ENCODE data around the gene KCNN1.
"Not testable (repeated sequence)": the region's sequence is repeated elsewhere in the genome, so short reads cannot be mapped to it uniquely, and the experiment has no call there.

The KCNN1 gene

DNA sequence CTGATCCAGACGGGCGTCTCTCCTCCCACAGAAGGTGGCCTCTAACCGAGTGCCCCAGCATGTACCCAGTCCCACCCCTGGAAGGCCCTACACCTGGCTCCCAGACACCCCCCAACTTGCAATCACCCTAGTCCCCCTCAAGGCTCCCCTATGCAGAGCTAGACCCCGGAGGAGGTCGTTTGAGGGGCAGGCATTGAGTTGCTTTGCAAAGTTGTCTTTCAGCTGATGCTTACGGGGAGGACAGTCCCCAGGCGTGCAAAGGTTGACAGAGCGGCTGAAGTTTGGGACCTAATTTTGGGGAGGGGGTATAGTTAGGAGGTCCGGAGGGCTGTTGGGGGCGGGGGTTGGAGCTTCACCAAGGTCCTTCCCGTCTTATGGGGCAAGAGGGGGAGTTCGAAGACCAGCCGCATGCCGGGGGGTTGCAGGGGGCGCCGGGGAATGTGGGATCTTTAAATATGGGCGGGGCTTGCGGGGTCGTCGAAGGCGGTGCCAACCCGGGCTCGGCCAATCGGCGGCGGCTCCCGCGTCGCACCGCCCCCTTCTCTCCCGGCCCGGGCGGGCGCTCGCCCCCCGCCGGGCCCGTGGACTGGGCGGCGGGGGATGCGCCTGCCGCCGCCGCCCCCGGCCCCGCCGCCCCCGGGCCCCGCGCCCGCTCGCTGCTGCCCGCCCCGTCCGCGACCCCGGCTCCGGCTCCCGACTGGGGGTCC, at the start of gene KCNN1:
KCNN1 (plus strand) TSS at position 558 of the 707 bp plus-strand sequence. CDS start 6,782 bp downstream, outside the sequence.
- DNase-seq (ENCODE audit: low spot score) = no peak

DNA sequence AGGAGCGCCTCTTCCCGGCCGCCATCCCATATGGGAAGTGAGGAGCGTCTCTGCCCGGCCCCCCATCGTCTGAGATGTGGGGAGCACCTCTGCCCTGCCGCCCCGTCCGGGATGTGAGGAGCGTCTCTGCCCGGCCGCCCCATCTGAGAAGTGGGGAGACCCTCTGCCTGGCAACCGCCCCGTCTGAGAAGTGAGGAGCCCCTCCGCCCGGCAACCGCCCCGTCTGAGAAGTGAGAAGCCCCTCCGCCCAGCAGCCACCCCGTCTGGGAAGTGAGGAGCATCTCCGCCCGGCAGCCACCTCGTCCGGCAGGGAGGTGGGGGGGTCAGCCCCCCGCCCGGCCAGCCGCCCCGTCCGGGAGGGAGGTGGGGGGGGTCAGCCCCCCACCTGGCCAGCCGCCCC, 48.8 kb upstream of the KCNN1 start:
- DNase-seq (ENCODE audit: low spot score) = not testable (repeated sequence)

DNA sequence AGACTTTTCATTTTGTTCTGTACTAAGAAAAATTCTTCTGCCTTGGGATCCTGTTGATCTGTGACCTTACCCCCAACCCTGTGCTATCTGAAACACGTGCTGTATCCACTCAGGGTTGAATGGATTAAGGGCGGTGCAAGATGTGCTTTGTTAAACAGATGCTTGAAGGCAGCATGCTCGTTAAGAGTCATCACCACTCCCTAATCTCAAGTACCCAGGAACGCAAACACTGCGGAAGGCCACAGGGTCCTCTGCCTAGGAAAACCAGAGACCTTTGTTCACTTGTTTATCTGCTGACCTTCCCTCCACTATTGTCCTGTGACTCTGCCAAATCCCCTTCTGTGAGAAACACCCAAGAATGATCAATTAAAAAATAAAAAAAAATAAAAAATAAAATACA, 47.8 kb upstream of the KCNN1 start:
- not testable (repeated sequence) for DNase-seq (ENCODE audit: low spot score)

DNA sequence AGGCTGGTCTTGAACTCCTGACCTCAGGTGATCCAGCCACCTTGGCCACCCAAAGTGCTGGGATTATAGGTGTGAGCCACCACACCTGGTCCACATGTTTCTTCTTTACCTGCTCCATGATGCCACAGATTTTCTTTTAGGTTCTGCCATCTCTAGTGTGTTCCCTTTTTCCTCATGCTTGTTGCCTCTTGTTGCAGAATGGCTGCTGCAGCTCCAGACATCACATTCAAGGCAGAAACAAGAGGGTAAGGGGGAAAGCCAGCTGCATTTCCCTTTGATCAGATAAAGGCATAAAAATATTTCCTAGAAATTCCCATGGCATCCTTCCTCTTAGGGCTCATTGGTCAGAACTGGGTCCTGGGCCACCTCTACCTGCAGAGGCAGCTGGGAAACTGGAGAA, 46.4 kb upstream of the KCNN1 start:
- DNase-seq (ENCODE audit: low spot score) = no peak

DNA sequence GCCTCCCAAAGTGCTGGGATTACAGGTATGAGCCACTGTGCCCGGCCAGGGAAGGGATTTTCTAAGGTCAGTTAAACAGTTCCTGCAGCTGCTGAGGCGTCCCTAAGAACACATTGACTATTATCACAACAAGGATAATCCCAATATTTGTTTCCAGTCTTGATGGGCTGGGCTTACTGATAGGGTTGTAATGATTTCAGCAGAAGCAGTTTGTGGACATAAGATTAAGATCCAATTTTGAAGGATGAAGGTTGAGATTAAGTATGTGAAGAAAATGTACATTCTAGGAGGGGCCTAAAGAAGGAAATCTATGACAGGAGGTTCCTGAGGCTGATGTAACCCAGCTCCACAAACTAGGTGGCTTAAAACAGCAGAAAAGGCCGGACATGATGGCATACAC, 44.8 kb upstream of the KCNN1 start:
- DNase-seq (ENCODE audit: low spot score) = no peak

DNA sequence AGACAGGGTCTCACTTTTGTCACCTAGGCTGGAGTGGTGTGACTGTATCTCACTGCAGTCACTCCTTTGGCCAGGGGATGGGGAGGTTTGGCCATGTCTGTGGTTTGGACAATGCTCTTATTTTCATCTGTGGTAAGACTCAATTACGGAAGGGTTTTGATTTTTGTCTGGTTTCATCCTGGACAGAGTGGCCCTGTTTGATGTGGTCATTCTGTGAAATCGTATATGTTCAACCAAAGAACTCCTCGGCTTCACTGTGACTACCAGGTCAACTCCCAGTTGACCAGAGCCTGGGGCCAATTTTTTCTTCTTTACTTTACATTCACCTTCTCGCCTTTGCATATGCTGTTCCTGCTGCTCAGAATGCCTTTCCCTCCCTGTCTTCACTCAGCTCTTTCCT, 40.9 kb upstream of the KCNN1 start:
- DNase-seq (ENCODE audit: low spot score) = no peak

DNA sequence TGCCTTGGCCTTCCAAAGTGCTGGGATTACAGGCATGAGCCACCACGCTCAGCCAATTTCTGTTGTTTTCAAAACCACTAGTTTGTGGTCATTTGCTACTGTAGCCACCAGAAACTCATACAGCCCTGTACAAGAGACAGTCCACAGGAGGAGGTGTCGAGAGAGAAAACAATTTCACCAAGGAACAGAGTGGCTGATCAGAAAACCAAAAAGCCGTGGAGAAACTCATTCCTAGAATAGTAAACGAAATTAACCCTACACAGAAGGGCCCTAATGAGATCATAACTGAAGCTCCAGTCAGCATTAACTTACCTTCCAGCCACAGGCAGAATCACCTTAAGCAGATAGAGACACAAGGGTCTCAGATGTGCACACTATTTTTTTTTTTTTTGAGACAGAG, 37.9 kb upstream of the KCNN1 start:
- DNase-seq (ENCODE audit: low spot score) = no peak

DNA sequence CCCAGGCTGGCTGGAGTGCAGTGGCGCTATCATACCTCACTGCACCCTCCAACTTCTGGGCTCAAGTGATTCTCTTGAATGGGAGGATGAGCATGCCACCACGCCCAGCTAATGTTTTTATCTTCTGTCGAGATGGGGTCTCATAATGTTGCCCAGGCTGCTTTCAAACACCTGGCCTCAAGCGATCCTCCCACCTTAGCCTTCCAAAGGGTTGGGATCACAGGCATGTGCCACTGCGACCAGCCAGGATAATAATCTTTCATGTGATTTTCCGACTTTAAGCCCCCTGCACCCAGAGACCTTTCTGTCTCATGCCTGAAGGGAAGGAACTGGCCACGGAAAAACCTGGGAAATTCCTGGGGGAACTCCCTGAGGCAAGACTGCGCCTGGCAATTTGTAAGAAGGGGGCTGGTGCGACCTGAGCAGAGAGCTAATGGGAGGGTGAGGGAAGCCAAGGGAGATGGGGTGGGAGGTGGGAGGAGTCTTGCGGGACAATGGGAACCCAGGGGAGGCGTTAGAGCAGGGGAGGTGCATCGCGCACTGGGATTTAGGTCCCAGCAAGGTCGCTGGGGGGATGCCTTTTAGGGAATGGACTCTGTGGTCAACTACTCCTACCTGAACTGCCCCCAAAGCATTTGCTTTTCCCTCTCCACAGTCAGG, 35.2 kb upstream of the KCNN1 start:
- DNase-seq (ENCODE audit: low spot score) = no peak

DNA sequence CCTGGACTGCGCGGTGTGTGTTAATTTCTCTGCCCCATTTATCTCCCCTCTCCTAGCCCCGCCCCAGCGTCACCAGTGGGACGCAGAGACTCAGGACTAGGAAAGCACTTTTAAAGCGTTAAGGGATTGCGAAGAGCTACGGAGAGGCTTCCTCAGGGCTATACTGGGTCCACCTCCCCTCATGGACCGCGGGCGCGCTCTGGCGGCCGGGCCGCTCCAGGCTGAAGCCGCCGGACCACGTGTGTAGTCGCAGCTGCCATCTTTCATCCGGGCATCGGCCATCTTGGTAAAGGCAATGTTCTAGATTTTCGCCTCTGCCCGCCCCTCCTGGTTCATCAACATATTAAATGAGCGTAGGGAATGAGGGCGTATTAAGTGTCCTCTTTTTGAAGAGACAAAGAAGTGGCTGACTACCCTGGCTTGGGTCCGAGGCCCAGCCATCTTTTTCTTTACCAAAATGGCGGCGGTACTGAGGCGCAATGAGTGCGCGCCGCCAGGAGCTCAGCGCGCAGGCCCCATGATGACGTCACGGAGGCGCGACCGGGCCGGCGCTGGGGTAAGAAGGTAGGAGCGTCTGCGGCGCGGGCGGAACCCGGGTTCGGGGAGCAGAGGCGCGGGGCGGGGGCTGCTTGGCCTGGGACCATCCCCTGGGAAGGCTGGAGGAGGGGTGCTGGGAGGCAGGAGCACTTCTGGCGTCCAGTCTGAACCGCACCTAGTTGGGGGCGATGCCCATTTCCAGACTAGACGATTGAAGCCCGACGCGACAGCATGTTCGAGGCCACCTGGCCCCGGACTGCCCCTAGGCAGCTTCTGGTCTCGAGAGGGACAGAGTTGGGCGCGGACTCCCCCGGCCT, 34.2 kb upstream of the KCNN1 start, which contains the start of gene CCDC124:
CCDC124 (plus strand) TSS at position 531 of the 854 bp plus-strand sequence. CDS start 3,406 bp downstream, outside the sequence.
- peak; percentile 91 for DNase-seq (ENCODE audit: low spot score)

DNA sequence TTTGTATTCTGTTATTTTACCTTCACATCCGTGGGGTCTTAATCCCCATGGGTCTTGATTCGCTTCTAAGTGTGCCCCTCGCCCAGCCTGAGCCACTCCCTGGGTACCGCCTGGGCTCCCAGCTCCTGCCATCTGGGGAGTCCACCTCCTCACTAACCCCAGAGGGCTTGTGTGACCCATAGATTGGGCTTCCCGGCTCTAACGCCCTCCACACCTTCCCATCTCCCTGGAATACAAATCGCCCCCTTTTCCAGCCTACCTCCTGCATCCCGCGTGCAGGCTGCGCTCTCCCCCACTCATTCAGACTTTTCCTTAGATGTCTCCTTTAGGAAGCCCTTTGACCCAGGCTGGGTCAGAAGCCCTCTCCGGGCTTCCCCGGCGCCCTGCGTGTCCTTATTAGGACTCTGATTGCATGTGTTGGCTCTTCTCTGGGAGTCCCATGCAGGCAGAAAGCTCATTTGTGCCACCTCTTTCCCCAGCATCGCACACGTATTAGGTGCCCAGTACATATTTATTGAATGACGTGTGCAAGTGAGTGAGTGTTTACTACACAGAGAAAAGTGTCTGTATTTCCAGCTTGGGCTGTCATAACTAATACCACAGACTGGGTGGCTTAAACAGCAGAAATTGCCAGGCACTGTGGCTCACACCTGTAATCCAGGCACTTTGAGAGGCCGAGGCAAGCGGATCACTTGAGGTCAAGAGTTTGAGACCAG, 33.3 kb upstream of the KCNN1 start:
- peak; percentile 90 for DNase-seq (ENCODE audit: low spot score)

DNA sequence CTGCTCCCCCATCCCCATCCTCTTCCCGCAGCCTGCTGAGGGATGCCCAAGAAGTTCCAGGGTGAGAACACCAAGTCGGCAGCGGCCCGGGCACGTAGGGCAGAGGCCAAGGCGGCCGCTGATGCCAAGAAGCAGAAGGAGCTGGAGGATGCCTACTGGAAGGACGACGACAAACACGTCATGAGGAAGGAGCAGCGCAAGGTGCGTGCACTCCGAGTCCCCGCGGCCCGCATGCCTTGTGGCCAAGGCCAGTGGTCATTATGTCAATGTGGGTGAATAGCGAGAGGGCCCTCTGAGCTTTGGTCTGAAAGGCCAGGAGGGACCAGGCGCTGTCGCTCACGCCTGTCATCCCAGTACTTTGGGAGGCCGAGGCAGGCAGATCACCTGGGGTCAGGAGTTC, 30.5 kb upstream of the KCNN1 start:
- no peak for DNase-seq (ENCODE audit: low spot score)

DNA sequence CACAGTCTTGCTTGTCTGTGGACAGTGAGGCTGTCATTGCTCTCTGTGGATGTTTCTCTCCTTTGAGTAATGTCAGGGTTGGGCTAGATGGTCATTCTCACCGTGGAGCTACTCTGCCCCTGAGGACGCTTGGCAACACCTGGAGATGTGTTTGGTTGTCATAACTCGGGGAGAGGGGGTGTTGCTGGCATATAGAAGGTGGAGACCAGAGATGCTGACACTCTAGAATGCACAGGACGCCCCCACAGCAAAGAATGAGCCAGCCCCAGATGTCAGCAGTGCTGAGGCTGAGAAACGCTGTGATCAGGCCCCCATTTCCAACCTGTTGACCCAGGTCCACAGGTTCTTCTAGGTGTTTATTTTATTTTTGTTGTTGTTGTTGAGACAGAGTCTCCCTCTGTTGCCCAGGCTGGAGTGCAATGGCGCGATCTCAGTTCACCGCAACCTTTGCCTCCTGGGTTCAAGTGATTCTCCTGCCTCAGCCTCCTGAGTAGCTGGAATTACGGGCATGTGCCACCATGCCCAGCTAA, 29.5 kb upstream of the KCNN1 start:
- DNase-seq (ENCODE audit: low spot score) = no peak

DNA sequence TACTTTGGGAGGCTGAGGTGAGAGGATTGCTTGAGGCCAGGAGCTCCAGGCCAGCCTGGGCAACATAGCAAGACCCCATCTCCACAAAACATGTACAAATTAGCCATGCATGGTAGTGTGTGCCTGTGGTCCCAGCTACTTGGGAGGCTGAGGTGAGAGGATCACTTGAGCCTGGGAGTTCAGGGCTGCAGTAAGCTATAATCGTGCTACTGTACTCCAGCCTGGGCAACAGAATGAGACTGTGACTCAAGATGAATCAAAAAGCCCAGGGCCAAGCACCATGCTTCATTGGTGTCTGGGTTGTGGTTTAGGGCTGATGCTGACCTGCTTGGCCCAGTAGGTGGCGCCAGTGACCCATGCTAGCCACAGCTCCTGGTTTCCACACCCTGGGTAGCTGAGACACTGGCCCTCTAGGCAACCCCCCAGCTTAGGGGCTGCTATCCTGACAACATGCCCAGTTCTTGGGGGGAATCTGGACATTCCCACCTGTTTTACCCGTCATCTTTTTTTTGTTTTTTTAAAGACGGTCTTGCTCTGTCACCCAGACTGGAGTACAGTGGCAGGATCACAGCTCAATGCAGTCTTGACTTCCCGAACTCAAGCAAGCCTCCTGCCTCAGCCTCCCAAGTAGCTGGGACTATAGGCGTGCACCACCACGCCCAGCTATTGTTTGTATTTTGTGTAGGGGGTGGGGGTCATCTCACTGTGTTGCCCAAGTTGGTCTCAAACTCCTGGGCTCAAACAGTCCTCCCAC, 28.6 kb upstream of the KCNN1 start:
- peak; percentile 93 for DNase-seq (ENCODE audit: low spot score)

DNA sequence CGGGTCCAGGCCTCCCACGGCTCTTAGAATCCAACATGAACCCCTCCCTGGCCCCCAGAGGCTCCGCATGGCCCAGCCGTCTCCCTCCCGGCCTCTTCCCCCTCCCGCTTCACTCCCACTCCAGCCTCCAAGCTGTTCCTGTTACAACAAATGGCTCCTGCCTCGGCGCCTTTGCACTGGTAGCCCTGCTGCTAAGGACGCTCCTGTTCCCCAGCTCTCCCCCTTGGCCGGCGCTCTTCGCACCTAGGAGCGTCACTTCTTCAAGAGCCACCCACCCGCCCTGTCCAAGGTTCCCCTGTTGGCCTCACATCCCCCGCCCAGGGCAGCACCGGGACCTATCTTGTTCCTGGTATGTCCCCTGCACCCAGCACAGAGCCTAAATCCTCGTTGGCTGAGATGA, 24.7 kb upstream of the KCNN1 start:
- DNase-seq (ENCODE audit: low spot score) = no peak

DNA sequence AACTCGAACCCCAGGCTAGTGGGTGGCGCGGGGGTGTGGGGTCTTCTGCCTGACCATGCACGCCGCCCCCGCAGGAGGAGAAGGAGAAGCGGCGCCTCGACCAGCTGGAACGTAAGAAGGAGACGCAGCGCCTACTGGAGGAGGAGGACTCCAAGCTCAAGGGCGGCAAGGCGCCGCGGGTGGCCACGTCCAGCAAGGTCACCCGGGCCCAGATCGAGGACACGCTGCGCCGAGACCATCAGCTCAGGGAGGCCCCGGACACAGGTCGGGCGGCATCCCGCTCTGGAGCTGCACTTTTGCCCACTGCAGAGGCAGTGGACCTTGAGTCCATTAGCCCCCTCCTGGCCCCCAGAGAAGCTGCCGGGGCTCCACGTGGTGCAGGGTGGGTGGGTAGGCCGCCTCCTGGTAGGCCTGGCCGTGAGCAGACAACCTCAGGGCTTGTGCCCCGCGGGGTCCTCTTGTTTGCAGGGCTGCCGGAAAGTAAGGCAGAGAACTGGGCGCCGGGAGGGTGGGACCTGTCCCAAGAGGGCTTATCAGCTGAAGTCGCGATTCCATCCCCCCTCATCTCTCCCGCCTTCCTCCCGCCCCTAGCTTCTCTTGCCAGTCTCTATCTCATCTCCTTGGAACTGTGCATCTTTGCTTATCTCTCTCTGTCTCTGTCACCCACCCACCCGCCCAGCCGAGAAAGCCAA, 24.2 kb upstream of the KCNN1 start:
- DNase-seq (ENCODE audit: low spot score) = no peak

DNA sequence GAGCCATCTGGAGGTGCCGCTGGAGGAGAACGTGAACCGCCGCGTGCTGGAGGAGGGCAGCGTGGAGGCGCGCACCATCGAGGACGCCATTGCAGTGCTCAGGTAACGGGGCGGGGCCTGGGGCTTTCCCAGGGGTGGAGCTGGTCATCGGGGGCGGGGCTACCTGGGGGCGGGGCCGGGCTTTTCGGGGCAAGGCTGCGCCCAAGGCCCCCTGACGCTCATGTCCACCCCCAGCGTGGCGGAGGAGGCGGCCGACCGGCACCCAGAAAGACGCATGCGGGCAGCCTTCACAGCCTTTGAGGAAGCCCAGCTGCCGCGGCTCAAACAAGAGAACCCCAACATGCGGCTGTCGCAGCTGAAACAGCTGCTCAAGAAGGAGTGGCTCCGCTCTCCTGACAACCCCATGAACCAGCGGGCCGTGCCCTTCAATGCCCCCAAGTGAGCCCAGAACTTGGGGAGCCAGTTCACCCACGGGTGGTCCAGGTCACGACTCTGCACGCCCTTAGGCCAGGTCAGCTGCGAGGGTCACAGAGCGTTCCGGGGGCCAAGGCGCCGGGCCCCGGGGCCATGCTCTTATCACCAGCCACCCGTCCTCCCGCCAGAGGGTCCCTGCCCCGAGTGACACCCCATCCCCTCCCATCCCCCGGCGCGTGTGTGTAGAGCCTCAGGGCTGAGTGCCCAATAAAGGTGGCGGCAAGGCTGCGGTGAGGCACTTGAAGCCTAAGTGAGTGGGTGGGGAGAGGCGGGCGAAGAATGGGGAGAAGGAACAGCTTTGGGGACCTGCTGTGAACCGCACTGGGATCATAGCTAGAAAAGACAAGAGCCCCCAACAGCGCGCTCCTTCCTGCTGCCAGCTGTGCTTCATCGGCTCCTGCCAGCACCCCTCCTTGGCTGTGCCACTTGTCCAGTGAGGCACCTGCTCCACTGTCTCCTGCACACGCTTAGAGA, 23.4 kb upstream of the KCNN1 start:
- DNase-seq (ENCODE audit: low spot score) = no peak

DNA sequence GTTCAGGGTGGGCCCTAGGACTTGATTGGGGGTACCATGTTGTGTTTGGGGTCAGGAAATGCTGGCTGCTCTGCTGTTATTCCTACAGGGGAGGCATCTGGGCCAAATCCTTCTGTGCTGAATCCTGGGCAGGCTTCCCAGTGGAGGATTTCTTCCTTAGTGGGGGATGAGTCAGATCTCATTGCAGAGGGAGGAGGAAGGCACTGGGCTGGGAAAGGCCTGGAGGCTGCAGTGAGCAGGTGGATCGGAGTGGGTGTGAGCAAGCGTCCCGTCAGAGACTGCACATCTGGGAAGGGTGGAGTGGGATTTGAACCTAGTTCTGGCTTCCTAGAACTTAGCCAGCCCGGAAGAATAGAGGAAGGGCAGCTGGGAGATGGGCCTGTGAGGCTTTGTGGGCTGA, 22.6 kb upstream of the KCNN1 start:
- DNase-seq (ENCODE audit: low spot score) = peak; percentile 35

DNA sequence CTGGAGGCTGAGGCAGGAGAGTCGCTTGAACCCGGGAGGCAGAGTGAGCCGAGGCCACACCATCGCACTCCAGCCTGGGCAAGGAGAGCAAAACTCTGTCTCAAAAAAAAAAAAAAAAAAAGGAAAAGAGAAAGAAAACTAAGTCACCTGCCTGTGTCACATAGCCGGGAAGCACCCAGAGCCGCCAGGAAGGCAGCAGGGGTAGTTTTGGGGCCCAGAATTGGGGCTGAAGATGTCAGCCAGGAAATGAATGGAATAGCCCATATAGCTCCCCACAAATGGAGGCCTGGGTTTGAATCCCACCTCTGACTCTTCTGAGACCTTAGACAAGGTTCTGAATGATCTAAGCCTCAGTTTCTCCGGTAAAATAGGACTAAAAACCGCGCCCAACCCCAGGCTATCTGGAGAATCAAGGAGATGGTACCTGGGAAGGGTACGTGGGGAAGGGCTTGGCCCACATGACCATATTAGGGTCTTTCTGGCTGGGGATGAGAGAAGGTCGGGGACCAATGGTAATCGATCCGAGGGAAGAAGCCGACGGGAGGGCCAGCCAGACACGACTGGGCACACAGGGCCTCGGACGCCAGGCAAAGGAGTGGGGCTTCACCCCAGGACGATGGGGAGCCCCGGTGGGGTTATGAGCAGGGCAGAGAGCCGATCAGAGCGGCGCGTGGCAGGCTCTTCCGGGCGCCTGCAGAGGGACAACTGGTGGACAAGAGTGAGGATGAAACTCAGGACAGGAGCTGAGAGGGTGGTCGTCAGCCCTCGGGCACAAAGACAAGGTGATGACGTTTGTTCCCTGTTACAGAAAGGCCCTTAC, 19.7 kb upstream of the KCNN1 start:
- peak; percentile 18 for DNase-seq (ENCODE audit: low spot score)

Data from RKO (cell line).